ENCODE data around the gene FNDC5.

Gene FNDC5

DNA sequence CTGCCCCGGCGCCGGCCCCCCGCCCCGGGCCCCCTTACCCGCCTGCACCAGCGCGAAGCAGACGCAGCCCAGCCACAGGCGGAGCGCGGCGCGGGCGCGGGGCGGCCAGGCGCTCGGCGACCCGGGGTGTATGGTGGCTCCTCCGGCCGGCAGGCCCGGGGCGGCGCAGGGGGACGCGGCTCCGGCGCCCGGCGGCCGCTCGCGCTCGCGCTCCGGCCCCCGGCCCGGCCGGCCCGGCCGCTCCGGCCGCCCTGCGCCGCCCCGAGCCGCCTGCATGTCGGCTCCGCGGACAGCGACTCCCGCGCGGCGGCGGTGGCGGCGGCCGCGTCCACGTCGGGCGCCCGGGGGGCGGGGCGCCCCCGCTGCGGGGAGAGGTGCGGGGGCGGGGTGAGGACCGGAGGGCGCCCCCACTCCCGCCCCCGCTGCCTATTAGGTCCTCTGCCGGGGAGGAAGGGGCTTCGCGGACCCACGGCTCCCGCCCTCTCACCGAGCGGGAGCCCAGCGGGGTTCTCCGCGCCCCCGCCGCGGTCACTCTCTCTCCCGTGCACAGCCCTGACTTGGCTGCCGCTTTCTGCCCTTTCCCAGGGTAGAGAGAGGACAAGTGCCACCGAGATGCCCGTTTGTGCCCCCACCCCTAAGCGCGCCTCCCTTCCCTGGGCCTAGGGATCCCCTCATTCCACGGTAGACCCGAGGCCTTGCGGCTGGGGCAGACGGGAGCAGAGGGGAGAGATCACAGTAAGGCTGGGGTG is at the start of gene FNDC5:
Gene FNDC5, minus strand, starts transcription at position 298 of the 749 bp plus-strand sequence.
- H3K27ac ChIP-seq: no peak within 1 kb of the TSS
- TF ChIP-seq, protein P1, sequence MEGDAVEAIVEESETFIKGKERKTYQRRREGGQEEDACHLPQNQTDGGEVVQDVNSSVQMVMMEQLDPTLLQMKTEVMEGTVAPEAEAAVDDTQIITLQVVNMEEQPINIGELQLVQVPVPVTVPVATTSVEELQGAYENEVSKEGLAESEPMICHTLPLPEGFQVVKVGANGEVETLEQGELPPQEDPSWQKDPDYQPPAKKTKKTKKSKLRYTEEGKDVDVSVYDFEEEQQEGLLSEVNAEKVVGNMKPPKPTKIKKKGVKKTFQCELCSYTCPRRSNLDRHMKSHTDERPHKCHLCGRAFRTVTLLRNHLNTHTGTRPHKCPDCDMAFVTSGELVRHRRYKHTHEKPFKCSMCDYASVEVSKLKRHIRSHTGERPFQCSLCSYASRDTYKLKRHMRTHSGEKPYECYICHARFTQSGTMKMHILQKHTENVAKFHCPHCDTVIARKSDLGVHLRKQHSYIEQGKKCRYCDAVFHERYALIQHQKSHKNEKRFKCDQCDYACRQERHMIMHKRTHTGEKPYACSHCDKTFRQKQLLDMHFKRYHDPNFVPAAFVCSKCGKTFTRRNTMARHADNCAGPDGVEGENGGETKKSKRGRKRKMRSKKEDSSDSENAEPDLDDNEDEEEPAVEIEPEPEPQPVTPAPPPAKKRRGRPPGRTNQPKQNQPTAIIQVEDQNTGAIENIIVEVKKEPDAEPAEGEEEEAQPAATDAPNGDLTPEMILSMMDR (IDR thresholded peaks at IDR 0.05): no peak
- no peak for TF ChIP-seq ZFX (IDR thresholded peaks at IDR 0.05; ENCODE audit: borderline replicate concordance)

DNA sequence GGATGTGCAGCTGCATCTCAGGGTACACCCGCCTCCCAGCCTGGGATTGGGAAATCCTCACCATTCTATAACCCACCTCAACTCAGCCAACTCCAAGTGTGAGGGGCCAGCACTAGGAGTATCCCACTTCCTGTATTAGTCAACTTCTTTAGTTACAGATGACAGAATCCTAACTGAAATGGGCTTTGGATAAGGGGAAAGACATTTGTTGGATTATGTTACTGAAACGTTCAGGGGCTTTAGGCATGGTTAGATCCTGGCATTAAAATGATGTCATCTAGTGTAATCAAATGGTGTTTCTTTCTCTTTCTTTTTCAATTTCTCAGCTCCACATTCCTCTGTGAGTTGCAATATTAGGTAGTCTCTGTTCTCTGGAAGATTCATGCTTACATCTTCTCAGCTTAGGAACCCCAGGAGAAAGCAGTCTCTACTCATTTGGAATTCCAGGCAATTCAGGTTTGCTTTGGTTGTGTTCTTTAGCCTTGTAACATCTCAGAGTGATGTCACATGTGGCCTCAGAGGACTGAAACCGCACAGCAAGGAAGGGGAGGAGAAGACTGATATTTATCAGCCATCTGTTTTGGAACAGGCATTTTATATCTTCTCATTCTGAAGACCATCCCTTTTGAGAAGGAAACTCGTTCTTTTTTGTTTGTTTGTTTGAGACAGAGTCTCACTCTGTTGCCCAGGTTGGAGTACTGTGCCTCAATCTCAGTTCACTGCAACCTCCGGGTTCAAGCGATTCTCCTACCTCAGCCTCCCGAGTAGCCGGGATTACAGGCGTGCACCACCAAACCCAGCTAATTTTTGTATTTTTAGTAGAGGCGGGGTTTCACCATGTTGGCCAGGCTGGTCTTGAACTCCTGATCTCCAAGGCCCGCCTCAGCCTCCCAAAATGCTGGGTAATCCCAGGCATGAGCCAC is 49.4 kb upstream of the FNDC5 start:
- H3K27ac ChIP-seq: no peak overlapping the region
- TF ChIP-seq, protein P1 (IDR thresholded peaks at IDR 0.05): no peak
- no peak for TF ChIP-seq ZFX (IDR thresholded peaks at IDR 0.05; ENCODE audit: borderline replicate concordance)

DNA sequence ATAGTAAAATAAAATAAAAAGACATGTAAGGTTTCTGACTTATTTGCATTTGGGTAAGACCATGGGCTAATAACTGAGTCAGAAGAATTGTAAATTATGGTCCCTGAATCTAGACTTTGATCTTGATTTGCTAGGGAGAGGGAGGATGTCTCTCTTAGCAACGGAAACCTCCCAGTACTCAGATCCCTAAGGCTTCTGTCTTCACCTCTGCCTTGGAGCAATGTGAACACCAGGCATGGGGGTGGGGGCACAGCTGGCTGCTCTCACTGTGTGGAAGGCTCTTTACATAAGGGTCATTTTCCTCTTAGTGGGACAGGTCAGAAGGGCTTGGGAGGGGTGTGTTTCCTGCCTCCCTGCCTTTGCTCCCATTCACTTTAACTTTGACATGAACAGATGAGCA is 47.5 kb upstream of the FNDC5 start:
- H3K27ac ChIP-seq: no peak overlapping the region
- no peak for TF ChIP-seq ZFX (IDR thresholded peaks at IDR 0.05; ENCODE audit: borderline replicate concordance)
- TF ChIP-seq, protein P1 (IDR thresholded peaks at IDR 0.05): no peak

DNA sequence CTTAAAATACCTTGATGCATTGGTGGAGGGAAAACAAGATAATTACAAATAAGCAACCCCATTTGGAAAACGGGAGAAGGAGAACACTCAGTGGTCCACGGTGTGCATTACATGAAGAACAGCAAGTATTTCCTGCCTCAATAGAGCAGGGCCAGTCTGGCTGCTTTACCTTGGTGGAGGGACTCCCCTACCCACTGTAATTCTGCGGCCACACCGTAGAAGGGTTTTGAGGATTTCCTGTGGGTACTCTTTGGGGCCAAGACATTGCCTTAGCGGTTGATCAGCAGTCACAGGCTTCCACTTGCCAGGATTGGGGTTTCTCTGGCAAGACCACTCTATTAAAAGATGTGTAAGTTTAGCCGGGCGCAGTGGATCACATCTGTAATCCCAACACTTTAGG is 46.8 kb upstream of the FNDC5 start:
- TF ChIP-seq ZFX (IDR thresholded peaks at IDR 0.05; ENCODE audit: borderline replicate concordance): no peak
- TF ChIP-seq, protein P1 (IDR thresholded peaks at IDR 0.05): no peak
- no peak overlapping the region for H3K27ac ChIP-seq

DNA sequence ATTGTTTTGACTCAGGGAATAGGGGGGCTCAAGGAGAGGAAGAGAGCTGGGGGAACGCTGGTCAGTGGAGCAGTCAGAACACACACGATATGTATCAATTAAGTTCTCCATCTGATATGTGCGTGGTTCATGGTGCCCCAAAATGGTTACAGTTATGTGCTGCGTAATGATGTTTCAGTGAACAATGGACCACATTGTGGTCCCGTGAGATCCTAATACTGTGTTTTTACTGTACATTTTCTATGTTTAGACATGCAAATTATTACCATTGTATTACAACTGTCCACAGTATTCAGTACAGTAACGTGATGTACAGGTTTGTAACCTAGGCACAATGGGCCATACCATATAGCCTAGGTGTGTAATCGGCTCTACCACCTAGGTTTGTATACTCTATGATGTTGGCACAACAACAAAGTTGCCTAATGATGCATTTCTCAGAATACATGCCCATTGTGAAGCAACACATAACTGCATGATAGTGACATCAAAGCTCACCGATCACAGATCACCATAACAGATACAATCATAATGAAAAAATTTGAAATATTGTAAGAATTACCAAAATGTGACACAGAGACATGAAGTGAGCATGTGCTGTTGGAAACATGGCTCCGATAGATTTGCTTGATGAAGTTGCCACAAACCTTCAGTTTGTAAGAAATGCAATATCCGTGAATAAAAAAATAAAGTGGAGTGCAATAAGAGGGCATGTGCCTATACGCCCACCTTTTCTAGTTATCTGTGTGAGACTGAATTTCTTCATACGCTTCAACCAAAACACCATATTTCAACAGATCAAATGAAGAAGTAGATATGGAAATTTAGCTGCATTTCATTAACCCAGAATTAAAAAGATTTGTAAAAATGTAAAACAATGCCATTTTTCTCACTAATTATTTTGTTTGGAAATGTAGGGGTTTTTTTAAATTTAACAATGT is 45.3 kb upstream of the FNDC5 start:
- no peak overlapping the region for H3K27ac ChIP-seq
- TF ChIP-seq, protein P1 (IDR thresholded peaks at IDR 0.05): no peak
- TF ChIP-seq ZFX (IDR thresholded peaks at IDR 0.05; ENCODE audit: borderline replicate concordance): no peak

DNA sequence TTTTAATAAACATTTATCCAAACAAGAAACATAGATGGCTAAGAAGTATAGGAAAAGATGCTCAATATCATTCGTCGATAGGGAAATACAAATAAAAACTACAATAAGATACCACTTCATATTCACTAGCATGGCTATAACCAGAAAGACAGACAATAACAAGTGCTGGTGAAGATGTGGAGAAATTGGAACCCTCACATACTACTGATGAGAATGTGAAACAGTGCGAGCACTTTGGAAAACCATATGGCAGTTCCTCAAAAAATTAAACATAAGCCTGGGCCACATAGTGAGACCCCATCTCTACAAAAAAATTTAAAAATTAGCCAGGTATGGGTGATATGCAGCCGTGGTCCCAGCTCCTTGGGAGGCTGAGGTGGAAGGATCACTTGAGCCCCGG is 39.6 kb upstream of the FNDC5 start:
- no peak for TF ChIP-seq ZFX (IDR thresholded peaks at IDR 0.05; ENCODE audit: borderline replicate concordance)
- TF ChIP-seq, protein P1 (IDR thresholded peaks at IDR 0.05): no peak
- H3K27ac ChIP-seq: no peak overlapping the region
